Measurements from ENCODE around the gene CPEB4. TPM values are rescaled to one million over a fixed set of nuclear protein-coding genes. Genes with fewer than 3 reads are reported as not detected.

Gene CPEB4
- total and polyA plus RNA-seq, 2 of the 8 experiments (the other 6 are each of a cell fraction or from before 2014, with no cell fraction given), result 8.4 to 13.4 TPM

DNA sequence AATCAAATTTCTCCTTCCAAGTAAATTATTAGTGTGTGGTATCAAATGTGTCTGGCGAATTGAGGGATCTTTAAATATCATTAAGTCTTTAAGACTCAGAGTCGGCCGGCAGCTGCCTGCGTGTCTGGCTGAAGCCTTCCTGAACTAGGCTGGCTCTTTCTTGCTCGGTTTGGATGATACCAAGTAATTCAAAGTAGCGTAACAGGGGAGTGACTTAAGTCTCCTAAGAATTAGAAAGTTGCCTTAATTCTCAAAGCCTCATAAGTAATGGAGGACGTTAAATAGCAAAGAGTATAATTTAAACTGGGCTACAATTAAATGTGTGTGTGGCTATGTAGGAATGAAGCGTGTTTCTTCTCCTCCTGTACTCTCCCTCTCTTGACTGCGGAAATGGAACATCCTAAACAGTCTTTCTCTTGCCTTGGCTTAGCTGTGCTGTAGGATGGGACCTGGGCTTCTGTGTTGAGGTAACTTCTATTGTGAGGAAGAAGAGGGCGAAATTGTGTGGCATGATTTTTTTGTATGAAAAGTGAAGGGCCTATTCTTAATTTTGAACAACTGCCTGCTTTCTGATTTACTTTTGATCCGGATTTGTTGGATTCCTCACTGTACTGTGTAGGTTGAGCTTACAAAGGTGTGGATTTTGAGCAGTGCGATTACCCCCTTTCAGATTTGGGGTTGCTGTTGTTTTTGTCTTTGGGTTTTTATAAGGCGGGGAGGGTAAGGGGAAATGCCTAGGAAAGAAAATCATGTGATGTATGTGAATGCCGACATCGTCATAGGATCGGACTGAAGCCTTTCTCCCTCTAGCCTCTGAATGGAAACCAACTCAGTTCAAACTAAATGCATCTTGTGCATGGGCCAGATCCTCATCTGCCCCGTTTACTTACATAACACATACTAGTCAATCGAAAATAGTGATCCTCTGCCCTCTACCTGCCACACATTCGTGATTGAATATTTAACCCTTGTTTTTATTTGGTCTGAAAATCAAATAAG is 29.9 kb downstream of the CPEB4 start (continued):
- TF ChIP-seq CHD1 (IDR thresholded peaks at IDR 0.05; ENCODE audit: low read depth, low read length), result peak; percentile 95
- TF ChIP-seq TAF7 (optimal IDR thresholded peaks at IDR 0.05; ENCODE audit: borderline replicate concordance, low read depth, low read length), result peak; percentile 39
- peak; percentile 44 for TF ChIP-seq SIX5 (IDR thresholded peaks at IDR 0.05; ENCODE audit: low read depth, low read length)
- peak; percentile 68 for TF ChIP-seq ASH2L (IDR thresholded peaks at IDR 0.05; ENCODE audit: low read length)
- TF ChIP-seq EP300 (IDR thresholded peaks at IDR 0.05; ENCODE audit: borderline replicate concordance in 1 of 2, low read depth in 2 of 2, low read length in 2 of 2), result peak in 1 of 2 experiments; percentile 99; a peak in 2 of 3 replicates

Measured in H1 (cell line).